Endothelial cell of umbilical vein (primary cell): Measurements from ENCODE around the gene P2RY6. TPM values are rescaled to one million over a fixed set of nuclear protein-coding genes. Genes with fewer than 3 reads are reported as not detected.

Experiments used
- BruUV-seq: library from RNA; stranded (reverse); fragments of 400-500 nt; replicated peaks from 2 replicates; lab custom pipeline; 2021; lab: Mats Ljungman, UMichigan
- CTCF ChIA-PET: fragments of 300-600, 350-600 bp; sonication (Branson Sonifier 250); formaldehyde crosslinking; loops from one replicate; lab custom pipeline; 2021; ENCODE audit warnings: antibody characterized with exemption, inconsistent platforms; lab: Charles Lee
- POLR2A ChIA-PET: fragments of 300-600, 350-600 bp; sonication (Branson Sonifier 250); formaldehyde crosslinking; loops from one replicate; lab custom pipeline; 2021; ENCODE audit warnings: antibody characterized with exemption, inconsistent platforms; lab: Charles Lee
- DNase-seq: peaks from one replicate; pipeline ENCODE4 v3.0.0-alpha.2; 2011; ENCODE audit warnings: low read depth, low spot score
- FAIRE-seq: peaks from 2 replicates; lab custom pipeline; 2011; peaks lifted over from hg19 to GRCh38; lab: Jason Lieb, UNC
- H2AFZ ChIP-seq: 2 replicates; pipeline ENCODE4 v1.6.0; 2012; ENCODE audit warnings: low read depth, low read length, control low read depth, inconsistent platforms
- H3K27ac ChIP-seq: 2 replicates; pipeline ENCODE4 v1.5.1; 2011; ENCODE audit warnings: low read depth, mild to moderate bottlenecking, control low read depth, low read length, moderate library complexity; ENCODE audit not compliant: insufficient read depth
- H3K27me3 ChIP-seq, 2 experiments: 2 replicates each; pipeline versions ENCODE4 v1.6.0 to v1.6.1; 2011; ENCODE audit warnings: low read length in 2 of 2, mixed read lengths in 1 of 2; ENCODE audit not compliant: control insufficient read depth in 2 of 2, insufficient read depth in 2 of 2
- H3K36me3 ChIP-seq, 2 experiments: 2 replicates in 1 of 2; 3 replicates in 1 of 2; pipeline ENCODE4 v1.5.1; 2011; ENCODE audit warnings: low read length in 2 of 2, mild to moderate bottlenecking in 1 of 2, moderate library complexity in 1 of 2; ENCODE audit not compliant: control insufficient read depth in 2 of 2, insufficient read depth in 2 of 2; ENCODE audit errors: extremely low read depth in 1 of 2
- H3K4me1 ChIP-seq: 3 replicates; pipeline ENCODE4 v1.5.1; 2011; ENCODE audit warnings: mild to moderate bottlenecking, low read length; ENCODE audit not compliant: control insufficient read depth, insufficient read depth; ENCODE audit errors: extremely low read depth
- H3K4me2 ChIP-seq: 2 replicates; pipeline ENCODE4 v1.6.1; 2011; ENCODE audit warnings: low read length, control low read depth, mixed read lengths; ENCODE audit not compliant: insufficient read depth
- H3K4me3 ChIP-seq, 3 experiments: fragments of 200-600 bp in 1 of 3; sonication (generic), shearing (Covaris generic) in 1 of 3; replicated peaks in 1 of 3; 2 replicates each; pipeline ENCODE4 v1.5.1; 2011 to 2016; ENCODE audit warnings: control low read depth in 3 of 3, low read length in 3 of 3, mild to moderate bottlenecking in 2 of 3, inconsistent platforms in 1 of 3, low read depth in 1 of 3, moderate library complexity in 1 of 3; ENCODE audit not compliant: insufficient read depth in 1 of 3
- H3K79me2 ChIP-seq: 2 replicates; pipeline ENCODE4 v1.6.0; 2012; ENCODE audit warnings: low read length, inconsistent platforms; ENCODE audit not compliant: control insufficient read depth, insufficient read depth
- H3K9ac ChIP-seq: replicated peaks from 2 replicates; pipeline ENCODE3; 2011; ENCODE audit warnings: low read length, control low read depth; ENCODE audit not compliant: insufficient read depth; ENCODE audit errors: extremely low read depth
- H3K9me1 ChIP-seq: replicated peaks from 3 replicates; pipeline ENCODE4 v1.6.0; 2011; ENCODE audit warnings: mild to moderate bottlenecking, low read length; ENCODE audit not compliant: control insufficient read depth, insufficient read depth; ENCODE audit errors: extremely low read depth
- H3K9me3 ChIP-seq: replicated peaks from 2 replicates; pipeline ENCODE4 v1.5.1; 2012; ENCODE audit warnings: low read length, inconsistent platforms; ENCODE audit not compliant: control insufficient read depth, insufficient read depth
- H4K20me1 ChIP-seq: replicated peaks from 2 replicates; pipeline ENCODE3; 2011; ENCODE audit warnings: mild to moderate bottlenecking, low read length; ENCODE audit not compliant: control insufficient read depth, insufficient read depth; ENCODE audit errors: extremely low read depth
- FOS ChIP-seq: IDR thresholded peaks from 2 replicates; pipeline ENCODE4 v1.6.1; 2011; ENCODE audit warnings: mild to moderate bottlenecking, low read length, moderate library complexity, borderline replicate concordance; ENCODE audit not compliant: insufficient read depth
- MYC ChIP-seq: IDR thresholded peaks from one replicate; pipeline ENCODE4 v1.6.1; 2011; ENCODE audit warnings: mild to moderate bottlenecking, low read depth, low read length
- POLR2A ChIP-seq: IDR thresholded peaks from 2 replicates; pipeline ENCODE4 v1.6.1; 2012; ENCODE audit warnings: low read depth, mild to moderate bottlenecking, control low read depth, low read length
- POLR2AphosphoS5 ChIP-seq: IDR thresholded peaks from 2 replicates; pipeline ENCODE4 v1.6.1; 2012; ENCODE audit warnings: low read depth, mild to moderate bottlenecking, control low read depth, low read length, moderate library complexity; ENCODE audit not compliant: insufficient read depth
- dilution Hi-C: fragments of 300-500 bp; cut with MboI; formaldehyde crosslinking; loops from one replicate; pipeline ENCODE4 v1.15.0; 2019; ENCODE audit warnings: low sequenced_read_pairs; ENCODE audit not compliant: extremely low pct_ligation_motif_present
- intact Hi-C: fragments of 100-400 bp; cut with micrococcal nuclease; formaldehyde crosslinking; loops from one replicate; pipeline ENCODE4 v1.10.0; 2022
- polyA plus RNA-seq, 4 experiments: library from polyadenylated mRNA; depleted of rRNA in 3 of 4; stranded (reverse) in 3 of 4; unstranded in 1 of 4; fragments of >200 nt; gene quantifications; 2 replicates each; pipeline versions ENCODE4 v1.2.1 to v1.2.3, GENCODE V29; 2011 to 2012; ENCODE audit warnings: missing spikeins in 1 of 4
- total RNA-seq: library from RNA; stranded (reverse); gene quantifications from 2 replicates; pipeline ENCODE4 v1.2.3, GENCODE V29; 2021
- TF ChIP-seq, protein P1 (sequence below): IDR thresholded peaks from 2 replicates; pipeline ENCODE4 v1.6.1; 2011; ENCODE audit not compliant: insufficient read depth, insufficient read length

The P2RY6 gene
- total and polyA plus RNA-seq, 2 donors (not counting 3 experiments of a cell fraction or from before 2014, with no cell fraction given) = 0.47 TPM; not detected in 1

DNA sequence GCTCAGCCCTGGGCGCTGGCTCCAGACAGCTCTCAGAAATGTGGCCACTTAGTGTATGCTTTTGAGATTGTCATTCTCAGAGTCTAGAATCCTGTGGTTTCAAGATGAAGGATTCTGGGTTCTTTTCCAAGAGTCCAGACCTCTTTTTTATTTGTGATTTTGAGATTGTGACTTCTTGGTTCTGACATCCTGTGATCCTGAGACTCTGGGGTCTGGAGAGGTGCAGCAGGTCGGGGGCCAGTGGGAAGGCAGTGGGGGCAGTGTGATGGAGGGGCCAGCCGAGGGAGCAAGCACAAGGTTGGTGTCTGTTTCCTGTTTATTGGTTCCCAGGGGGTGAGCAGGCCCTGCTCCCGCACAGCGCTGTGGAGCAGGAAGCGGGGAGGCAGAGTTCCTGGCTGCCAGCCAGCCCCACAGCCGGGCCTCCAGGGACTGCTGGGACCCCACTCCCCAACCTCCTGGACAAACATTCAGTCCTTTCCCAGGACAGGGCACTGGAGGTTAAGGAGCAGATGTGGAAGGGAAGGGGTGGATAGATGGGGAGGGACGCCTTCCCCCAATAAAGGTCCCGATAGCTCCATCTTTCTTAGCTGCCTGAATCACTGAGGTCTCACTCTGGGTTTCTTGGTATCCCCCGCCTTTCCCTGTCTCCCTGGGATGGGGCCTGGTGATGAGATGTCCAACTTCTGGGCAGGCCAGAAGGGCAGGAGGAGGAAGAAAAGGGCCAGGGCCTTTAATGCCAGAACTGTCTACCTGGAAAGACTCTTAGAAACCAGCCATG, 49.7 kb downstream of the P2RY6 start:
- no TSS peak for BruUV-seq
- peak; percentile 97 for DNase-seq
- dilution Hi-C loops = no loop called here
- no peak overlapping the region for H3K4me3 ChIP-seq
- peak; percentile 51 for TF ChIP-seq POLR2A
- TF ChIP-seq, protein P1, sequence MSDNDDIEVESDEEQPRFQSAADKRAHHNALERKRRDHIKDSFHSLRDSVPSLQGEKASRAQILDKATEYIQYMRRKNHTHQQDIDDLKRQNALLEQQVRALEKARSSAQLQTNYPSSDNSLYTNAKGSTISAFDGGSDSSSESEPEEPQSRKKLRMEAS = peak; percentile 5
- TF ChIP-seq POLR2AphosphoS5 = peak; percentile 73
- peak; percentile 36 for TF ChIP-seq MYC
- no peak for TF ChIP-seq FOS
- H3K27ac ChIP-seq = peak overlapping the region; percentile 90
- no peaks in the 10 kb centered on the region for H3K9me1 ChIP-seq
- POLR2A ChIA-PET = interaction anchor here (1.0 to 1.1 kb wide), 2 partner anchors 9 to 13 kb away, joined by 3 to 6 read pairs; no protein-coding TSS in a partner anchor
- FAIRE-seq = peak; percentile 94
- peak overlapping the region; percentile 14 for H3K4me2 ChIP-seq
- H3K79me2 ChIP-seq = peaks cover 6% of the 10 kb centered on the region
- H4K20me1 ChIP-seq = no peaks in the 10 kb centered on the region
- H3K4me1 ChIP-seq = peaks cover 39% of the 10 kb centered on the region
- no peaks in the 10 kb centered on the region for H3K27me3 ChIP-seq
- intact Hi-C loops = loop anchor here (1.0 kb wide), 2 partner anchors 8 to 44 kb away; no protein-coding TSS in a partner anchor
- H3K9ac ChIP-seq = peak overlapping the region; percentile 62
- H3K9me3 ChIP-seq = no peaks in the 10 kb centered on the region
- peak overlapping the region; percentile 0 for H2AFZ ChIP-seq
- peaks cover 0 to 7% of the 10 kb centered on the region in 2 experiments for H3K36me3 ChIP-seq
- CTCF ChIA-PET = interaction anchor here (0.8 to 5.7 kb wide), 3 partner anchors 13 to 27 kb away, joined by 3 to 57 read pairs (median 53); partner anchors contain the start of gene ARHGEF17
